GM18502 (cell line): ENCODE data around the gene MAML3.

Source experiments
- ATAC-seq: cut with Tn5 transposase; IDR thresholded peaks from one replicate; pipeline ENCODE4 v1.9.1; 2021; ENCODE audit warnings: mild to moderate bottlenecking; ENCODE audit not compliant: unreplicated experiment, poor library complexity

The MAML3 gene

GRCh38 chr4:139753686-139754085 is 400.3 kb downstream of the MAML3 start:
- ATAC-seq: no peak

DNA sequence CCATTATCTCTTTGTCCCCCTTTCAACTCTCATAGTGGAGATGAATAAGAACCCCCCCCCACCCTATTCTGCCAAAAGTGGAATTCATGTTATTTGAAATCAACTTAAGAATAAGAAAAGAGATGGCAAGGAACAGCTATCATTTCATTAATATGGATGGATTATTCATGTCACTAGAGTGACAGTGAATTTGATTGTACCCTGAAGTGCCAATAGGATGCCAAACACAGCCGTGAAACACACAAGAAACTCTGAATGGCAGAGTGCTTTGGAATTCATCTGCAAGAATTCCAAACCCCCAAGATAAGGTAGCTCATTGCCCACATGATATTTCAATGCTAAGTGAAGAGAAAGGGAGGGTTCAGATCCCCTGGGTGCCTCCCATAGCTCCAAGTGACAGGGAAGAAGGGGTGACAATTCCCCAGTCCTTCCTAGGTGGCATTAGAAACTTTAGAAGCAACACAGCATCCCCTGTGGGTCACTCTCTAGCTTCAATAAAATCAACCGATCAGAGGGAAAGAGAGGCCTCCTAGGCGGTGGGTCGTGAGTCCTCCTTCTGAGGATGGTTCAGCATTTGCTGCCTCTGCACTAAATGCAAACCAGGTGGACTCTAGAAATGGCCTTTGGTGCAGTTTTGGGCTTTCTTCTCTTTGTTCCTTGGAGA is 404.0 kb downstream of the MAML3 start:
- no peak for ATAC-seq

DNA sequence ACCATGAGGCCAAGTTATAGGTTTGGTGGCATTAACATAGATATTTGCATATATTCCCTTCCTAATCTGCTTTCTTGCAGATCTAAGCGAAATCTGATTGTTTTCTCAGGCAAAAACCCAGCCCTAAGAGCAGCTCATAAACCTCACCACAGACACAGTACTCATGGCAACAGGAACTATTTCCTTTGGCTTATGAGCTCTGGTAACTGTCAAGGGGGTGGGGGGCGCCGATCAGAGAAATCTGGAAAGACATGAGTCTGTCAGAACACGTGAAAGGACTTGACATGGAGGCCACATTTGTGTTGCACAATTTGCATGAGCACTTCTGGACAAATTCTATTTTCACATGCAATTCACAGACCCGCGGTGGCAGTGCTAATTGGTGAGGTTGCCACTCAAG is 404.6 kb downstream of the MAML3 start:
- ATAC-seq: no peak

DNA sequence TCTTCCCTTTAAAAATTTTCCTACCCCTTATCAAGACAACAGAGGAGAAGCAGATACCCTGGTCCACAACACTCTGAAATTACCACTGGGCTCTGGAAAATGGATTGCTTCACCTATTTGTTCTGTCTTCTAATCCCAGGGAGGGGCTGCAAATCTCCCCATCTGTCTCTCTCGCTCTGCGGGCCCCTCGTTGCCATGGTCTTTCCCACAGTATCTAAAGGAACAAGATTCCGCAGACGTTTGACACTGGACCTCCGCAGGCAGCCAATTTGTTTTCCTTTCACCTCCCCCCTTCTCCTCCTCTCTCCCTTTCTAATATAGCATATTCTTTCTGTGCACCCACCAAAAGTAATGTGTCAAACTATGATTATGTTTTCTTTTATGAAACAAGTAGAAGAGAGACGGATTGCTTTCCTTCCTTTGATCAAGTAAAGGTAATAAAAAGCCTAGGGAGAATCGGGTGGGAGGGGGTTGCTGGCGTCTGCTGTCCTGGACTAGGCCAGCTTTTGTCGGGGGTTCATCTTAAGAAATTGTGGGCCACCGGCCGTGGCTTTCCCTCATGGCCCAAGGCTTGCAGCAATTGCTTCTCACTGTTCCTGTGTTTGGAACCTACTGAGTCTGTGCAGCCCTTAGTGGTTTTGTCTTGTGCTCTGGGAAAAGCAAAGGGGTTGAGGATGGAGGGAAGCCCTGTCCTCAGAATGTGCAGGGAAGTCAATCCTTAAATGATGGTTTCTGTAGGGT is 407.4 kb downstream of the MAML3 start:
- no peak for ATAC-seq

DNA sequence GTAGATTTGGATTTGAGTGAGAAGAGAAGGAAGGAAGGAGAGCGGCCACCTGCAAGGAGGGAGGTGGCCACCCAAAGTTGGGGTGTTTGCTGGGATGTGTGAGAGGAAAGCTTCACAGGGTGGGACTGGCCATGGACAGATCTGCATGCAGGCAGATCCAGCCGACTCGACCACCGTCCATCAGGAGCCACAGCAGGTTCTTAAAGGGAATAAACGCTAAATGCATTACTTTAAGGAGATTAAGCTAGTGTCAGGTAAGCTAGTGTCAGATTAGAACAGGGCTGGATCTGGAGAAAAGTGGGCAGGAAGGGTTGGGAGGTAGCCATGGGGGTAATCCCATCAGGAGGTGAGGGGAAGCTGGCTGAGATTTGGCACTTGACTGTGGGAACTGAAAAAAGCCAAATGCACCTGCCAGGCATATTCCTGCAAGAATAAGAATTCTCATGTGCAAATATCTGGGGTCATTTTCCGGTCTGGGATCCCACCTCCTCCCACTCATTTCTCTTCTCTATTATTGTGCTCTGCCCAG is 408.8 kb downstream of the MAML3 start:
- no peak for ATAC-seq

GRCh38 chr4:139744232-139744631 is 409.8 kb downstream of the MAML3 start:
- no peak for ATAC-seq

- no peak for ATAC-seq
Measured at GRCh38 chr4:139743027-139743426, 411.0 kb downstream of the MAML3 start.

DNA sequence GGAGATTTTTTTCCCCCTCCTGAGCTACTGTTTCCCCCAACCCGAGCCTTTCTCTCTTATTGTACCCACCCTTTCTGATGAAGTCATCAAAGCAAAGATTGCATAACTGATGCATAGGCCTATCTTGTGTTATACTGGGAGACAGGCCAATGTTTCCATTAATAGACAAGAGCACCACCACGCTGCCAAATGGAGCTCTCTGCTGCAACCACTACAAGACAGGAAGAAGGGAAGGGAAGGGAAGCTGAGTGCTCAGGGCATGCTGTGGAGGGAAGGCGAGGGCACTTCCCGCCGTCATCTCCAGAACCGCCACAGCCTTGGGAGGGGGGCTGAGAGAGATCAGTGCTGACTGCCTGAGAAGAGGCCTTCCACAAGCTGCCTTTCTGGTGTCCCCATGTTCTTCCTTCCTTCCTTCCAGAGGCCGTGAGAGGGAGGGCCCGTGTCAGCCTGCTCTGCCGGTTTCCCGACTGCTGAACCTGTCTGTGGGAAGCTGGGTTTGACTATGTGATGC is 413.4 kb downstream of the MAML3 start:
- no peak for ATAC-seq

DNA sequence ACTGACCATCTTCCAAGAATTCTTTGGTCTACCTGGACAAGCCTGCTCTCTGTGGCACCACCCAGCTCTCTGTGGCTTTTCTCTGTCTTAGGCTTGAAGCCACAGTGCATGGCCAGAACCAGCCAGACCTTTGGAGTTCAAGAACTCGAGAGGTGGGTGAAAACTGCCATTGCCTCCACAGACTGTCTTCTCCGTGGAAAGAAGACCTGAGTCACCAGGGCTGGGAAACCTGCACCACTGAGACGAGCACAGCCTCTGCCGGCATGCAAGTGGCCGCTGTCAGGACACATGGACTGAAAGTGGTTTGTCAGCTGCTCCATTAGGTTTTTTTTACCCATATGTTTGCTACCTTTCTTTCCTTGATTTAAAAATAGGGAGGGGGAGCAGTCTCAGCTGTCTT is 413.9 kb downstream of the MAML3 start:
- ATAC-seq: no peak

DNA sequence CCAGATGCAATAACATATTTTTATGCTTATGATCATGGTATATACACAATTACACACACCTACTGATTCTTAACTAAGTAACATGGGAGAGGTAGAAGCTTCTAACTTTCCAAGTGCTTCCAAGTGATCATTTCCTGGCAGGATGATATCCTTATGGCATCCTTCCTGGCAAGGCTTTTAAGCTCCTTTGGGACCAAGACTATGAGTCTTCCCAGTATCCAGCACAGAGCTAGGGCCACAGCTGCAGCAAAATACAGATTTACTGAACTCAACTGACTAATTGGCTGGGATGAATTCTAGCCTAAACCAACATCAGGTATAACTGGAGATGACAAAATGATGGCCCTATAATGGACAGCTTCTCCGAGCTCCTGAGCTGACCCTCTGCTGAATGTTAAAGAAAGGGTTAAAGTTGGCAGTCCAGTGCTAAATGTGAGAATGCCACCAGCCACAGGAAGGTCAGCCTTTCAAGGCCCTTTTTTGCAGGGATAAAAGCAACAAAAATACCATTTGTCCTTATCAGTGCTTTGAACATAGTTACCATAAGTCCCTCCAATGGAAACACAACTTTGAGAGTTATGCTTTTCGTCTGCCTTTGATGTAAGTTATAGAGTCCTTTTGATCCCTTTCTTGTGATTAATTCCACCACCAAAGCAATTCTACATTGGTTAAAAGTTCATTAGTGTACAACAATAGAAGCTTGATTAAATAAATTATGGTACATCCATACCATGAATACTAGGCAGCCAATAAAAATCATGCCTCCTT is 415.0 kb downstream of the MAML3 start:
- ATAC-seq: no peak

GRCh38 chr4:139736661-139737060 is 417.3 kb downstream of the MAML3 start:
- no peak for ATAC-seq

- ATAC-seq: no peak
Measured at GRCh38 chr4:139736274-139736660, 417.7 kb downstream of the MAML3 start.

- ATAC-seq: no peak
Measured at GRCh38 chr4:139735381-139736273, 418.4 kb downstream of the MAML3 start.

DNA sequence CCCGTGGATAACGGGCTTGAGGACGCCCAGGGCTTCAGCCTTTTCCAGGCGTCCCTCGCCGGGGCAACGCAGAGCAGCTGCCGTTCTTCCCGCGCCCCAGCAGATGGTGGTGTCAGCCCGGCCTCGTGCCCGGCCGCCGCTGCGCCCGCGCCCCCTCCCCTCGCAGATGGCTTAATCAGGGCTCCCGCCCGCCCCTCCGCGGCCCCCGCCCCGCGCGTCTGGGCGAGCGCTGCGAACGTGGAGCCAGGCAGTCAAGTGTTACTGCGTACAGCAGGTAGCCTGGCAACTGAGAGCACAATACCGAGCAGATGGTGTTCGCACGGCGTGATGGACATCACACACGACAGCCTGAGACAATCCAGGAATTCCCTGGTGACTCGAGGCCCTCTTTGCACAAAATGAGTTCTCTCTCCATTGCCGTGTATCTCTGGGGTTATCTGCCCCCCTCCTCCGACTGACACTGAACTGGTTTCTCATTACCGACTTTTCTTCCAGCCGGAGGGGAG is 419.1 kb downstream of the MAML3 start:
- ATAC-seq: peak; percentile 77

DNA sequence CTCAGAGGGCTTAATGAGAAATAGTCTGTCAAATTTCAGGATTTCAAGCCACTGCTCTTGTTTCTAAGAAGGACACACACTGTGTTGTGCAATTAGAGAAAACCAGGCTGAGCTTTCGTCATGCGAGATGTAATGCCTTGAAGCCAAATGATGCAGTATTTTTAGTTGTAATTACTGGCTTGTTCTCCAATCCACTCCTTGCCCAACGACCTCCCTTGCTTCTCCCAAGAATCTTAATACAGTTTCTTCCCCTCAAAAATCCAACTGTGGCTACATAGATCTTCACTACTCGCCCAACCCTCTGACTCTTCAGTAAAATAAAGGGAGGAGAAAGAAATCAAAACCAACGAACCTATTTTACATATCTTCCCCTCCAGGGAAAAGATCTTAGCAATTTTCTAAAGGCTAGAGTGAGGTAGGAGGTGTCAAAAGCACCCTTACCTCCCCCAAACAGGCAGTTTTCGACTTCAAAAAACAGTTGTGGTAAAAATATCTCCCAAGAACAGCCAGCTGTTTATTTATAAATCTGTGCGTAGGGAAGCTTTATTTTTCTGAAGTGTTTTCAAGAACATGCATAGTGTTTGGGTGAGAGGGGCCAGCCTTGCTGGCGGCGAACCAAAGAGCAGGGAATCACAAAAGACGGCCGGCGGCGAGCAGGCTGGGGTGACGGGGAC is 419.6 kb downstream of the MAML3 start:
- no peak for ATAC-seq

- ATAC-seq: no peak
Measured at GRCh38 chr4:139732991-139733570, 420.9 kb downstream of the MAML3 start.

- no peak for ATAC-seq
Measured at GRCh38 chr4:139728840-139729239, 425.1 kb downstream of the MAML3 start.

- no peak for ATAC-seq
Measured at GRCh38 chr4:139728146-139728545, 425.8 kb downstream of the MAML3 start.

GRCh38 chr4:139726615-139727014 is 427.4 kb downstream of the MAML3 start:
- no peak for ATAC-seq
